ENCODE measurements around the gene PCSK1N.

PCSK1N gene

GRCh38 chrX:48852857-48853256 lies 17.4 kb upstream of the PCSK1N start:
- no peak overlapping the region for H3K27ac Mint-ChIP-seq
- H3K9me3 Mint-ChIP-seq, result peaks cover 24% of the 10 kb centered on the region
- TF ChIP-seq CTCF (IDR thresholded peaks at IDR 0.05; ENCODE audit: unreplicated experiment in 3 of 3), result no peak
- no peaks in the 10 kb centered on the region for H3K4me1 Mint-ChIP-seq
- no peak overlapping the region for H3K4me3 Mint-ChIP-seq
- no peaks in the 10 kb centered on the region for H3K36me3 Mint-ChIP-seq (ENCODE audit: low read depth)
- H3K27me3 Mint-ChIP-seq (ENCODE audit: low read depth), result peaks cover 7% of the 10 kb centered on the region

- no peak for TF ChIP-seq CTCF (IDR thresholded peaks at IDR 0.05; ENCODE audit: unreplicated experiment in 3 of 3)
- peaks cover 11% of the 10 kb centered on the region for H3K27me3 Mint-ChIP-seq (ENCODE audit: low read depth)
- H3K36me3 Mint-ChIP-seq (ENCODE audit: low read depth), result peaks cover under 1% of the 10 kb centered on the region
- H3K4me1 Mint-ChIP-seq, result no peaks in the 10 kb centered on the region
- peaks cover 20% of the 10 kb centered on the region for H3K9me3 Mint-ChIP-seq
- H3K4me3 Mint-ChIP-seq, result no peak overlapping the region
- no peak overlapping the region for H3K27ac Mint-ChIP-seq
These were observed 13.4 kb upstream of the PCSK1N start for GRCh38 chrX:48848847-48849246.

- Mint-ChIP-seq H3K4me3 (no peak overlapping the region), H3K9me3 (peaks cover 15% of the 10 kb centered on the region), H3K4me1 (peaks cover 2% of the 10 kb centered on the region), H3K27me3 (ENCODE audit: low read depth) (peaks cover 27% of the 10 kb centered on the region), H3K27ac (no peak overlapping the region), H3K36me3 (ENCODE audit: low read depth) (peaks cover 3% of the 10 kb centered on the region)
- TF ChIP-seq CTCF (IDR thresholded peaks at IDR 0.05; ENCODE audit: unreplicated experiment in 3 of 3), result no peak
These were observed 4.3 kb upstream of the PCSK1N start for GRCh38 chrX:48839686-48840085.

- H3K4me3 Mint-ChIP-seq, result peak overlapping the region; percentile 74 to 82 (median 79)
These were observed 1.1 kb downstream of the PCSK1N start for GRCh38 chrX:48834383-48834709.

GRCh38 chrX:48833542-48834138 lies 1.8 kb downstream of the PCSK1N start:
- Mint-ChIP-seq H3K4me3 (peak overlapping the region; percentile 74 to 82 (median 76)), H3K9me3 (peaks cover 15% of the 10 kb centered on the region), H3K4me1 (peaks cover 6% of the 10 kb centered on the region), H3K36me3 (ENCODE audit: low read depth) (peaks cover 4% of the 10 kb centered on the region), H3K27ac (peak overlapping the region in 1 of 3 experiments; percentile 15), H3K27me3 (ENCODE audit: low read depth) (peaks cover 71% of the 10 kb centered on the region)
- no peak for TF ChIP-seq CTCF (IDR thresholded peaks at IDR 0.05; ENCODE audit: unreplicated experiment in 3 of 3)

More at GRCh38 chrX:48834383-48834709, 1.1 kb downstream of the PCSK1N start:
- peaks cover 6% of the 10 kb centered on the region for H3K4me1 Mint-ChIP-seq
- H3K27ac Mint-ChIP-seq, result no peak overlapping the region
- no peak for TF ChIP-seq CTCF (IDR thresholded peaks at IDR 0.05; ENCODE audit: unreplicated experiment in 3 of 3)
- no peaks in the 10 kb centered on the region for H3K36me3 Mint-ChIP-seq (ENCODE audit: low read depth)
- peaks cover 14% of the 10 kb centered on the region for H3K9me3 Mint-ChIP-seq
- H3K27me3 Mint-ChIP-seq (ENCODE audit: low read depth), result peaks cover 68% of the 10 kb centered on the region

GRCh38 chrX:48831909-48832291 lies 3.5 kb downstream of the PCSK1N start:
- peaks cover 69% of the 10 kb centered on the region for H3K27me3 Mint-ChIP-seq (ENCODE audit: low read depth)
- no peak overlapping the region for H3K4me3 Mint-ChIP-seq
- no peak for TF ChIP-seq CTCF (IDR thresholded peaks at IDR 0.05; ENCODE audit: unreplicated experiment in 3 of 3)
- peaks cover 6% of the 10 kb centered on the region for H3K4me1 Mint-ChIP-seq
- H3K27ac Mint-ChIP-seq, result no peak overlapping the region
- peaks cover 27% of the 10 kb centered on the region for H3K9me3 Mint-ChIP-seq
- peaks cover 18% of the 10 kb centered on the region for H3K36me3 Mint-ChIP-seq (ENCODE audit: low read depth)
